ENCODE data around the gene XRCC1.

XRCC1 gene

DNA sequence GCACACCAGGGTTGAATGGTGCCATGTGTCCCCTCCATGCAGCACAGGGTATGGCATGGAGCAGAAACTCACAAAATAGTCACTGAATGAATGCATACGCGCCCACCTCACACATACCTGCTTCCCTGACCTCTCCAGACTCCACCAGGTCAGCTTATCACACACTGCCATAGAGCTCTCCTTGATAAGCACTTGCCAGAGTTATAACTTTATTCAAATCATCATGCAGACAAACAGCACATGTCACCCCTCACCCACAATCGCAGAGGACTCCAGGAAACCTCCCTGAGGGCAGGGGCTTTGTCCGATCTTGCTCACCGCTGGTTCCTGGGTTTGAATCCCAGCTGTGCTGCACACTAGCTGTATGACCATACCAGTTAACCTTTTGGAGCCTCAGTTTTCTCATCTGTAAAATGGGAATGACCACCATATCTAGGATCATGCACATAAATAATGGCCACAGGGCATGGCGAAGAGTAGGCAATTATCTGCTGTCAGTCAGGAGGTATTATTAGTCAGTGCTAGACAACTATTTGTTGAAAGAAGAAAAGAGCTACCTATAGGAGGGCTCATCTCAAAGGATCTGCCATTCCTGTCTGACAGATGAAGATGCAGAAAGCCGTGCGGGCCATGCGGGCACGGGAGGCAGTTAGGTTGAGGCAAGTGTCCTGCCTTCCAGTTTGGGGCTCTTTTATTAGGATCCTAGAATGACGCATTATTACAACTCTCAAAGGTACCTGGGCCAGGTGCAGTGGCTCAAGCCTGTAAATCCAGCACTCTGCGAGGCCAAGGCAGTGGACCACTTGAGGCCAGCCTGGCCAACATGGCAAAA lies 14.0 kb downstream of the XRCC1 start:
- peaks cover 0 to 19% (median 11%) of the 10 kb centered on the region in 4 donors for H3K4me1 ChIP-seq
- peaks cover 18 to 44% (median 36%) of the 10 kb centered on the region in 3 donors for H3K36me3 ChIP-seq
- no peak for DNase-seq
- H3K27me3 ChIP-seq = no peaks in the 10 kb centered on the region
- H3K27ac ChIP-seq = no peak overlapping the region
- no peak overlapping the region for H3K4me3 ChIP-seq
- H3K9me3 ChIP-seq = no peaks in the 10 kb centered on the region
- intact Hi-C loops (cut with DNase I; ENCODE audit: low total_unique reads) = no loop called here
- TF ChIP-seq, protein P1, sequence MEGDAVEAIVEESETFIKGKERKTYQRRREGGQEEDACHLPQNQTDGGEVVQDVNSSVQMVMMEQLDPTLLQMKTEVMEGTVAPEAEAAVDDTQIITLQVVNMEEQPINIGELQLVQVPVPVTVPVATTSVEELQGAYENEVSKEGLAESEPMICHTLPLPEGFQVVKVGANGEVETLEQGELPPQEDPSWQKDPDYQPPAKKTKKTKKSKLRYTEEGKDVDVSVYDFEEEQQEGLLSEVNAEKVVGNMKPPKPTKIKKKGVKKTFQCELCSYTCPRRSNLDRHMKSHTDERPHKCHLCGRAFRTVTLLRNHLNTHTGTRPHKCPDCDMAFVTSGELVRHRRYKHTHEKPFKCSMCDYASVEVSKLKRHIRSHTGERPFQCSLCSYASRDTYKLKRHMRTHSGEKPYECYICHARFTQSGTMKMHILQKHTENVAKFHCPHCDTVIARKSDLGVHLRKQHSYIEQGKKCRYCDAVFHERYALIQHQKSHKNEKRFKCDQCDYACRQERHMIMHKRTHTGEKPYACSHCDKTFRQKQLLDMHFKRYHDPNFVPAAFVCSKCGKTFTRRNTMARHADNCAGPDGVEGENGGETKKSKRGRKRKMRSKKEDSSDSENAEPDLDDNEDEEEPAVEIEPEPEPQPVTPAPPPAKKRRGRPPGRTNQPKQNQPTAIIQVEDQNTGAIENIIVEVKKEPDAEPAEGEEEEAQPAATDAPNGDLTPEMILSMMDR (IDR thresholded peaks at IDR 0.05) = no peak

DNA sequence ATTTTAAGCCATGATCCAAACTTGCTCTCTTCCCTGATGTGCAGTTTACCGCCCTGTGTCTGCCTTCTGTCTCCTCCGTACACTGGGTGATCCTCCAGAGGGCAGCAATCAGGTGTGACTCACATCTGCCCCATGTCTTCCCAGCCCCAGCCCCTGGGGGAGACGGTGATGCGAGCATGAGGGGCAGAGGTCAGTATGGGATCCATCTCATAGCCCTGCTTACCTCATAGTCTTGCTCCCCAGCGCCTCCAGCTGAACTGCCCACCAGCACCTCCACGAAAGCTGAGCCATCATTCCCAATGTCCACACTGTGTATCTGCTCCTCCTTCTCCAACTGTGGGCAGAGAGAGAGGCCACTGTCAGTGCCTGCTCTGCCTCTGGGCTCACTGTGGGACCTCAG lies 14.6 kb downstream of the XRCC1 start:
- Histone ChIP-seq H3K36me3 (peaks cover 18 to 50% (median 43%) of the 10 kb centered on the region in 3 donors), H3K9me3 (no peaks in the 10 kb centered on the region), H3K4me3 (no peak overlapping the region), H3K27me3 (no peaks in the 10 kb centered on the region), H3K4me1 (peaks cover 0 to 19% (median 11%) of the 10 kb centered on the region in 4 donors), H3K27ac (no peak overlapping the region)
- no peak for DNase-seq
- intact Hi-C loops (cut with DNase I; ENCODE audit: low total_unique reads) = no loop called here
- TF ChIP-seq, protein P1 (IDR thresholded peaks at IDR 0.05) = no peak

DNA sequence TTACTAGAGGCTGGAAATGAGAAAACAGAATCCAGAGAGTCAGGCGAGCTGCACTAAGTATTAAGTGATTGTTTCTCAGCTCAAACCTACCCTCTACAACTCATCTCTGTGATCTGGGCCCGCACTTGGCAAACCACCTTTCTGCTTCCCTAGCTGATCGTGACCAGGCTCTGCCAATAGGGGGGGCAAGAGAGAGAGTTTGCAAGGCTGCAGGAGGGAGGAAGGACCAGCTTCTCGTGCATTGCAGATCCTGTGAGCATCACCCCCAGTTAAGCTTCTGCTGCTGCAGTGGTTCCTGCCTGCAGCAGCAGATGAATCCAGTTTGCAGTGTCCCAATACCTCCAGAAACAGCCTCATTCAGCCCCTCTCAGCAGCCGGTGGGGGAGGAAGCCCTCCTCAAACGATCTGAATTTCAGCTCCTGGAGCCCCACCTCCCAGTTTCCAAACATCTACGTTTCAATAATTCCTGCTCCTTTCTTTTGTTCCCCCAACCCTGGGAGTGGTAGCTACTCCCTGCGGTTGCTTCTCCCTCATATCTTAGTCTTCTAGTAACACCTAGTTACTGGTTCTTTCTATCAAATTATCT lies 20.0 kb downstream of the XRCC1 start:
- H3K4me1 ChIP-seq = no peaks in the 10 kb centered on the region
- TF ChIP-seq, protein P1 (IDR thresholded peaks at IDR 0.05) = peak; percentile 36 to 41
- intact Hi-C loops (cut with DNase I; ENCODE audit: low total_unique reads) = no loop called here
- no peak overlapping the region for H3K27ac ChIP-seq
- H3K27me3 ChIP-seq = no peaks in the 10 kb centered on the region
- peaks cover 39 to 90% (median 74%) of the 10 kb centered on the region in 3 donors for H3K36me3 ChIP-seq
- peak in 1 of 2 donors; percentile 64 for DNase-seq
- H3K4me3 ChIP-seq = no peak overlapping the region
- no peaks in the 10 kb centered on the region for H3K9me3 ChIP-seq

DNA sequence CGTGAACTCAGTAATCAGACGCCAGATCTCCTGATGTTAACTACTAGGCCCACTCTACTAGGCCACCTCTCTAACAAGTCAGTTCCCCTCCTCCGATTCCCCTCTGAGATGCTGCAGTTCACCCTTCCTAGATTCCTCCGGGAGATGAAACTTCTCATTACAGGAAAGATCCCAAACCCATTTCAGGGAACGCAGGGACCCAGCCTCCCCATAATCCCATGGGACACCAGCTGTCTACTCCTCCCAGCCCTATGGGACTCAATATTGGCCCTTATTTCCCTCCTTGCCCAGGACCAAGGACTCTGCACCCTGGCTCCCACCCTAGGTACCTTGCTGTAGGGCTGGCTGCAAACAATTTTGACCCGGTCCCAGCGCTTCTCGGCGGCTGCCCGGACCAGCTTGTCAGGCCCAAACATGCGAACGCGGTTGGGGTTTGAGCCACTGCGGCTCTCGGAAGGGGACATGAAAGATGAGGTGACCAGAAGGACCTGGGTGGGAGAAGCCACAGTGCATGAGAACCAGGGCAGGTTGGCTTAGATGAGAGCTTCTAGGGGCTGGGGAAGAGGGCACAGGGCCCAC lies 20.9 kb downstream of the XRCC1 start:
- intact Hi-C loops (cut with DNase I; ENCODE audit: low total_unique reads) = no loop called here
- Histone ChIP-seq H3K4me1 (no peaks in the 10 kb centered on the region), H3K27ac (no peak overlapping the region), H3K9me3 (no peaks in the 10 kb centered on the region), H3K36me3 (peaks cover 34 to 86% (median 74%) of the 10 kb centered on the region in 3 donors), H3K4me3 (no peak overlapping the region), H3K27me3 (no peaks in the 10 kb centered on the region)
- TF ChIP-seq, protein P1 (IDR thresholded peaks at IDR 0.05) = no peak
- DNase-seq = no peak

DNA sequence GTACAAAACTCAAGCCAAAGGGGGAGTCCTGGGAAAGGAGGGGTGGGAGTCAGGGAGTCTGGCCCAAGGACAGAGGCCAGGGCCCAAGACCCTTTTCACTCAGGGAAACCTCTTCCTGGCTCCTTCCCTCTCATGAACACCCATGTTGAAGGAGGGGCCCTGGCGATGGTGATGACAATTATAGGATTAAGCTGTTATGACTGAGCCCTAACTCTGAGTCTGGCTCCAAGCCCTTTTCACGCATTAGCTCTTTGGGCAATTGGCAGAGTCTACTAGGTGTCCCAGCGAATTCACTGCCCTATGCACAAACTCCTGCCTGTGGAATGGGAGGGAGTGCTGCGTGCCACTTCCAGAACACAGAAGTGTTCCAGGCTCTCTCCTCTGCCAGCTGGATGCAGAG lies 21.7 kb downstream of the XRCC1 start:
- no peaks in the 10 kb centered on the region for H3K27me3 ChIP-seq
- no peaks in the 10 kb centered on the region for H3K4me1 ChIP-seq
- no peak overlapping the region for H3K27ac ChIP-seq
- TF ChIP-seq, protein P1 (IDR thresholded peaks at IDR 0.05) = no peak
- H3K36me3 ChIP-seq = peaks cover 30 to 79% (median 71%) of the 10 kb centered on the region in 3 donors
- H3K4me3 ChIP-seq = no peak overlapping the region
- no peak for DNase-seq
- intact Hi-C loops (cut with DNase I; ENCODE audit: low total_unique reads) = no loop called here
- H3K9me3 ChIP-seq = no peaks in the 10 kb centered on the region
